Adipocyte (in vitro differentiated cells): Measurements from ENCODE around the gene SMTNL2.
A peak's percentile ranks its signal among the peaks of the same experiment; 100 is the strongest.

Source experiments
- DNase-seq: peaks from one replicate; pipeline ENCODE4 v3.0.0-alpha.2; 2015; ENCODE audit warnings: low read depth
- H3K27me3 ChIP-seq: replicated peaks from 2 replicates; pipeline ENCODE4 v1.7.0; 2013; ENCODE audit warnings: mild to moderate bottlenecking, low read length, moderate library complexity; ENCODE audit not compliant: control insufficient read depth, insufficient read depth
- H3K36me3 ChIP-seq: 2 replicates; pipeline ENCODE4 v1.7.0; 2013; ENCODE audit warnings: low read length, mild to moderate bottlenecking, moderate library complexity; ENCODE audit not compliant: control insufficient read depth, insufficient read depth, severe bottlenecking
- H3K4me1 ChIP-seq: 2 replicates; pipeline ENCODE4 v1.7.0; 2013; ENCODE audit warnings: mild to moderate bottlenecking, low read length, moderate library complexity; ENCODE audit not compliant: control insufficient read depth, insufficient read depth
- H3K4me3 ChIP-seq: 2 replicates; pipeline ENCODE4 v1.7.0; 2013; ENCODE audit warnings: mild to moderate bottlenecking, low read length, moderate library complexity
- H3K9ac ChIP-seq: 2 replicates; pipeline ENCODE4 v1.7.0; 2013; ENCODE audit warnings: mild to moderate bottlenecking, low read length, moderate library complexity
- H3K9me3 ChIP-seq: 2 replicates; pipeline ENCODE4 v1.7.0; 2013; ENCODE audit warnings: mild to moderate bottlenecking, low read length, moderate library complexity; ENCODE audit not compliant: control insufficient read depth

The SMTNL2 gene

GRCh38 chr17:4579678-4580077 lies 4.7 kb upstream of the SMTNL2 start:
- no peaks in the 10 kb centered on the region for H3K4me1 ChIP-seq
- no peak for DNase-seq
- no peak overlapping the region for H3K4me3 ChIP-seq
- peaks cover 60% of the 10 kb centered on the region for H3K27me3 ChIP-seq
- no peaks in the 10 kb centered on the region for H3K36me3 ChIP-seq
- H3K9ac ChIP-seq: no peak overlapping the region
- no peaks in the 10 kb centered on the region for H3K9me3 ChIP-seq

- Histone ChIP-seq H3K4me3 (no peak overlapping the region), H3K9me3 (no peaks in the 10 kb centered on the region), H3K9ac (no peak overlapping the region), H3K27me3 (peaks cover 60% of the 10 kb centered on the region), H3K4me1 (no peaks in the 10 kb centered on the region), H3K36me3 (no peaks in the 10 kb centered on the region)
- no peak for DNase-seq
Observed at GRCh38 chr17:4580291-4580690, 4.0 kb upstream of the SMTNL2 start.

GRCh38 chr17:4582101-4582501 lies 2.2 kb upstream of the SMTNL2 start:
- H3K9ac ChIP-seq: no peak overlapping the region
- no peak for DNase-seq
- no peaks in the 10 kb centered on the region for H3K9me3 ChIP-seq
- peaks cover 52% of the 10 kb centered on the region for H3K27me3 ChIP-seq
- no peaks in the 10 kb centered on the region for H3K36me3 ChIP-seq
- no peaks in the 10 kb centered on the region for H3K4me1 ChIP-seq
- no peak overlapping the region for H3K4me3 ChIP-seq

GRCh38 chr17:4582691-4583090 lies 1.6 kb upstream of the SMTNL2 start:
- H3K36me3 ChIP-seq: no peaks in the 10 kb centered on the region

GRCh38 chr17:4583206-4583605 lies 1.1 kb upstream of the SMTNL2 start:
- Histone ChIP-seq H3K36me3 (no peaks in the 10 kb centered on the region), H3K27me3 (peaks cover 52% of the 10 kb centered on the region), H3K9ac (no peak overlapping the region), H3K9me3 (no peaks in the 10 kb centered on the region), H3K4me3 (no peak overlapping the region), H3K4me1 (no peaks in the 10 kb centered on the region)
- DNase-seq: no peak

More at GRCh38 chr17:4582691-4583090, 1.6 kb upstream of the SMTNL2 start:
- Histone ChIP-seq H3K9me3 (no peaks in the 10 kb centered on the region), H3K4me1 (no peaks in the 10 kb centered on the region), H3K9ac (no peak overlapping the region), H3K27me3 (peaks cover 48% of the 10 kb centered on the region), H3K4me3 (no peak overlapping the region)
- DNase-seq: no peak

- no peak overlapping the region for H3K9ac ChIP-seq
- H3K4me1 ChIP-seq: no peaks in the 10 kb centered on the region
- no peaks in the 10 kb centered on the region for H3K9me3 ChIP-seq
- H3K4me3 ChIP-seq: no peak overlapping the region
- no peaks in the 10 kb centered on the region for H3K36me3 ChIP-seq
- DNase-seq: peak; percentile 24
- H3K27me3 ChIP-seq: peaks cover 52% of the 10 kb centered on the region
Observed at GRCh38 chr17:4583782-4584100, 588 bp upstream of the SMTNL2 start.

GRCh38 chr17:4584917-4585637 lies 748 bp downstream of the SMTNL2 start:
- DNase-seq: no peak
- Histone ChIP-seq H3K9ac (no peak overlapping the region), H3K36me3 (no peaks in the 10 kb centered on the region), H3K27me3 (peaks cover 45% of the 10 kb centered on the region), H3K9me3 (no peaks in the 10 kb centered on the region), H3K4me1 (no peaks in the 10 kb centered on the region), H3K4me3 (no peak overlapping the region)

DNA sequence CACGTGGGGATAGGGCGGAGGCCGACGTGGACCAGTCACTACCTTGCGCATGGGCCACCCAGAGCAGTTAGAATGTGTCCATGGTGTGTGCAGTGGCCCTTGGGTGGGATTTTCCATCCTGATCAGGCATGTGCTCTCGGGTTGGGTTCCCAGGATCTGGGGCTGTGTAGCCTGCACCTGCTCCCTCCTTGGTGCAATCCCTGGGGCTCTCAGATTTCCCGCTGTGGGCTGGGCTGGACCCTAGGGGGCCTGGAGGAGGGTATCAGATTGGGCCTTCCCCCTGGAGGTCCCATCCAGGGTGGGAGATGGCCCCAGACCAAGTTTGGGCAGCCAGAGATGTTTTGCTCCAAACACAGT lies 1.3 kb downstream of the SMTNL2 start:
- Histone ChIP-seq H3K4me1 (no peaks in the 10 kb centered on the region), H3K4me3 (no peak overlapping the region)

DNA sequence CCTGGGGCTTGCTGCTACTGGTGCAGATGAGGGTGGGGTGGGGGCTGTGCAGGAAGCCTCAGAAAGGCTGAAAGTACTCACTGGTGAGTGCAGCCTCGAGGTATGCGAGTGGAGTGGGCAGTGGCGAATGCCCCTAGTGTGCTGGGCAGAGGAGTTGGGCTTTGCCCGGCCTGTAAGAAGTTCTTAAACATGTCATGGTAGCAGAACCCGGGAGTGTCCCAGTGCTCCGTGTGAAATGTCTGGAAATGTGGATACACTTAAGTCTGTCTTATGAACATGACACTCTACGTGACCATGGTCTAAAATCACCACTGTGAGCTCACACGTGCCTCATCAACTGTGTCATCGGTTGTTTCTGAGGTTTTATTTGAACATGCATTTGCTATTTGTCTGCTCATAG lies 1.7 kb downstream of the SMTNL2 start:
- Histone ChIP-seq H3K9ac (no peak overlapping the region), H3K4me3 (no peak overlapping the region), H3K4me1 (no peaks in the 10 kb centered on the region), H3K27me3 (peaks cover 47% of the 10 kb centered on the region), H3K36me3 (no peaks in the 10 kb centered on the region), H3K9me3 (no peaks in the 10 kb centered on the region)
- no peak for DNase-seq

More for the DNA sequence above, 1.3 kb downstream of the SMTNL2 start:
- Histone ChIP-seq H3K27me3 (peaks cover 45% of the 10 kb centered on the region), H3K9me3 (no peaks in the 10 kb centered on the region), H3K9ac (no peak overlapping the region), H3K36me3 (no peaks in the 10 kb centered on the region)
- no peak for DNase-seq

DNA sequence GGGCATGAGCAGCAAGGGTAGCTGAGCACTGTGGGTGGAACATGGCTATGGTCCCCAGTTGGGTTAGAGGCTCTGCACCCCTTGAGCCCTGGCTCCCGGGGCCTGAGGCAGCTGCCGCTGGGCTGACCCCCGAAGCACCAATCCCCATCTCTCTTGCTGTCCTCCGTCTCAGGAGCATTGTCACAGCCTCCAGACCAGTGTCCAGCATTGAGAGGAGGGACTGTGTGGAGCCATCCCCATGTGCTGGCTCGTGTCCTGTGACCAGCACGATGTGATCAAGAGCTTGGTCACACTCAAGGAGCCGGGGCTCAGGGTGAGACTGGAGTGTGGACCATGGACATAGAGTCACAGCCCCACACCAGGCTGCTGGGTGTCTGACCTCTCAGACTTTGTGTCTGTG lies 2.9 kb downstream of the SMTNL2 start:
- DNase-seq: no peak
- peaks cover 46% of the 10 kb centered on the region for H3K27me3 ChIP-seq

GRCh38 chr17:4587803-4588202 lies 3.5 kb downstream of the SMTNL2 start:
- no peaks in the 10 kb centered on the region for H3K4me1 ChIP-seq
- no peaks in the 10 kb centered on the region for H3K9me3 ChIP-seq
- peaks cover 43% of the 10 kb centered on the region for H3K27me3 ChIP-seq
- no peak for DNase-seq
- H3K4me3 ChIP-seq: no peak overlapping the region
- H3K9ac ChIP-seq: no peak overlapping the region
- H3K36me3 ChIP-seq: no peaks in the 10 kb centered on the region

More for the DNA sequence above, 2.9 kb downstream of the SMTNL2 start:
- Histone ChIP-seq H3K4me1 (no peaks in the 10 kb centered on the region), H3K9ac (no peak overlapping the region), H3K4me3 (no peak overlapping the region), H3K36me3 (no peaks in the 10 kb centered on the region), H3K9me3 (no peaks in the 10 kb centered on the region)

GRCh38 chr17:4588391-4588790 lies 4.1 kb downstream of the SMTNL2 start:
- H3K4me3 ChIP-seq: no peak overlapping the region
- H3K36me3 ChIP-seq: no peaks in the 10 kb centered on the region
- H3K27me3 ChIP-seq: peaks cover 38% of the 10 kb centered on the region
- no peaks in the 10 kb centered on the region for H3K4me1 ChIP-seq
- no peaks in the 10 kb centered on the region for H3K9me3 ChIP-seq
- no peak for DNase-seq
- H3K9ac ChIP-seq: no peak overlapping the region
